Lung (tissue), 12 donors: Measurements from ENCODE around the gene WNK2. TPM values are rescaled to one million over a fixed set of nuclear protein-coding genes. Genes with fewer than 3 reads are reported as not detected.

Source experiments
- ATAC-seq: fragments of 200-7000 bp; cut with Tn5 transposase; one replicate; pipeline ENCODE4 v1.9.1; 2020; ENCODE audit warnings: moderate number of reproducible peaks; ENCODE audit not compliant: insufficient read depth, low FRiP score
- DNase-seq, 3 donors: peaks; one replicate each; pipeline ENCODE4 v3.0.0-alpha.2; 2013 to 2017
- H3K27ac ChIP-seq, 2 donors: one replicate each; pipeline ENCODE4 v1.5.1; 2013; ENCODE audit warnings: mild to moderate bottlenecking in 2 of 2, moderate library complexity in 2 of 2, control low read depth in 1 of 2, inconsistent platforms in 1 of 2, low read depth in 1 of 2, low read length in 1 of 2
- H3K27me3 ChIP-seq, 3 donors: one replicate each; pipeline ENCODE4 v1.5.1; 2013; ENCODE audit warnings: low read length in 2 of 3; ENCODE audit not compliant: control insufficient read depth in 3 of 3, insufficient read depth in 3 of 3
- H3K36me3 ChIP-seq, 4 donors: one replicate each; pipeline ENCODE4 v1.5.1; 2013; ENCODE audit warnings: low read length in 4 of 4, mild to moderate bottlenecking in 1 of 4, moderate library complexity in 1 of 4; ENCODE audit not compliant: control insufficient read depth in 4 of 4, insufficient read depth in 4 of 4
- H3K4me1 ChIP-seq, 5 donors: one replicate each; pipeline ENCODE4 v1.5.1; 2013; ENCODE audit warnings: low read length in 5 of 5, mild to moderate bottlenecking in 2 of 5, moderate library complexity in 1 of 5; ENCODE audit not compliant: control insufficient read depth in 5 of 5, insufficient read depth in 5 of 5
- H3K4me3 ChIP-seq: one replicate; pipeline ENCODE4 v1.5.1; 2013; ENCODE audit warnings: mild to moderate bottlenecking, control low read depth, moderate library complexity
- H3K9ac ChIP-seq, 2 donors: one replicate each; pipeline ENCODE4 v1.5.1; 2013; ENCODE audit warnings: low read length in 2 of 2, control low read depth in 1 of 2; ENCODE audit not compliant: insufficient read depth in 1 of 2
- H3K9me3 ChIP-seq, 4 donors: one replicate each; pipeline ENCODE4 v1.5.1; 2013; ENCODE audit warnings: low read length in 3 of 4, mild to moderate bottlenecking in 1 of 4, moderate library complexity in 1 of 4; ENCODE audit not compliant: control insufficient read depth in 4 of 4, insufficient read depth in 3 of 4
- WGBS, 2 donors: extraction: QIAGEN DNeasy Blood & Tissue Kit; methylation state at CpG; one replicate each; pipeline ENCODE4 v1.1.7; 2013; 5-methylcytosine and 5-hydroxymethylcytosine counted together
- polyA plus RNA-seq, 2 donors: library from polyadenylated mRNA; stranded (reverse); fragments of 200-250 nt; gene quantifications; one replicate each; pipeline ENCODE4 v1.2.1, GENCODE V29; 2013
- total RNA-seq, 2 donors: library from RNA; depleted of rRNA in 1 of 2; stranded (reverse); fragments of >200 nt in 1 of 2; gene quantifications; one replicate each; pipeline ENCODE4 v1.2.1, GENCODE V29; 2014 to 2021
- TF ChIP-seq, protein P1 (sequence below): IDR thresholded peaks from 2 replicates; pipeline ENCODE4 v1.5.1; 2012; ENCODE audit warnings: mild to moderate bottlenecking; ENCODE audit errors: control extremely low read depth, extremely low read depth
- donor health status: control.
- donor health status: control.
- donor health status: Bipolar disorder and iron deficiency.
- donor health status: healthy.
- donor health status: DM: yes; HTN: yes; CAD: no.

Gene WNK2
- total and polyA plus RNA-seq, 4 donors = 1.00 to 8.5 (median 2.9) TPM

DNA sequence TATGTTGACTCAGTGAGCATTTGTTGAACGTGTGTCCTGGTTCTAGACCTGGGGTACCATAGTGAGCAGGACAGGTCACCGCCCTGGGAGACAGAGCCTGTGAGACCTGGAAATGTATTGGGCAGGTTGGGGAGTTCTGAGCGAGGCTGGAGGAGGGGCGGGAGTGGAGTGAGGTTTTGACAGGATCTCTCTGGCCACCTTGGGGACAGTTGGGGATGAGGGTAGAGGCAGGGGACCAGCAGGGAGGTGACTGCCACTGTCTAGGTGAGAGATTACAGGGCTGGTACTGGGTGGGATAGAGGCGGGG lies 7.4 kb downstream of the WNK2 start:
- Histone ChIP-seq H3K9ac (no peak overlapping the region), H3K4me3 (no peak overlapping the region), H3K36me3 (no peaks in the 10 kb centered on the region), H3K27ac (no peak overlapping the region), H3K27me3 (peaks cover 0 to 4% (median 0%) of the 10 kb centered on the region in 3 donors), H3K4me1 (peaks cover 0 to 12% (median 5%) of the 10 kb centered on the region in 5 donors), H3K9me3 (peaks cover 0 to 2% (median 0%) of the 10 kb centered on the region in 4 donors)
- WGBS, 2 donors = 94% methylated on average over 5 of the region's 5 CpGs
- ATAC-seq (no peak), DNase-seq (no peak)
- TF ChIP-seq, protein P1, sequence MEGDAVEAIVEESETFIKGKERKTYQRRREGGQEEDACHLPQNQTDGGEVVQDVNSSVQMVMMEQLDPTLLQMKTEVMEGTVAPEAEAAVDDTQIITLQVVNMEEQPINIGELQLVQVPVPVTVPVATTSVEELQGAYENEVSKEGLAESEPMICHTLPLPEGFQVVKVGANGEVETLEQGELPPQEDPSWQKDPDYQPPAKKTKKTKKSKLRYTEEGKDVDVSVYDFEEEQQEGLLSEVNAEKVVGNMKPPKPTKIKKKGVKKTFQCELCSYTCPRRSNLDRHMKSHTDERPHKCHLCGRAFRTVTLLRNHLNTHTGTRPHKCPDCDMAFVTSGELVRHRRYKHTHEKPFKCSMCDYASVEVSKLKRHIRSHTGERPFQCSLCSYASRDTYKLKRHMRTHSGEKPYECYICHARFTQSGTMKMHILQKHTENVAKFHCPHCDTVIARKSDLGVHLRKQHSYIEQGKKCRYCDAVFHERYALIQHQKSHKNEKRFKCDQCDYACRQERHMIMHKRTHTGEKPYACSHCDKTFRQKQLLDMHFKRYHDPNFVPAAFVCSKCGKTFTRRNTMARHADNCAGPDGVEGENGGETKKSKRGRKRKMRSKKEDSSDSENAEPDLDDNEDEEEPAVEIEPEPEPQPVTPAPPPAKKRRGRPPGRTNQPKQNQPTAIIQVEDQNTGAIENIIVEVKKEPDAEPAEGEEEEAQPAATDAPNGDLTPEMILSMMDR = no peak

DNA sequence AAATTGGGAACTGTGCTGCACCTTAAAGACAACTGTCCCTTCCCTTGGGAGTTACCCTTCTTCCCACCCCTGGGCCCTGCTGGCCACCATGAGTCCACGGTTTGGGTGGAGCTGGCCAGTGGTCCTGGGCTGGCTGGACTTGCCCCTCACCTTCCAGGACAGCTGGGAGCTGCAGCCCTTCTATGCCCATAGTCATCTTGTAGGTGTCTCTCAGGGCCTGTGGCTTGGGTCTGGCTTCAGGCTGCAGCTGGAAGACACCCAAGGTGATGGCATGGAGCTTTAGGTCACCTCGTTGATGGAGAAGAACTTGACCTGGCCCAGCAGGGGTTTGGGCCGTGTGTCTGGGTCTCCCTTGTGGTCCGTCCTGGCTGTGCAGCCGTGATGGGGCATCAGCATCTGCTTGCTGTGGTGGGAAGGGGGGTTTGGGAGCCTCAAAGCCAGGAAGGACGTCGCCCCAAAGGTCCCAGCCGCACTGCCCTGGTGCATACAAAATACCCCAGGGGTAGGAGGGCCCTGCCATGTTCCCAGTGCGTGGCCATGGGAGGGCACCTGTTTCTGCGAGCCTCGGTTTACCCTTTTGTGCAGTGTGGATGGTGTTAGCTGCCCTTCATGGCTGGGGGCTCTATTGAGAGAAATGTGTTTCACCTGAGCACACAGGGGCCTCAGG lies 8.9 kb downstream of the WNK2 start:
- peaks cover 0 to 12% (median 2%) of the 10 kb centered on the region in 5 donors for H3K4me1 ChIP-seq
- no peak for ATAC-seq
- no peaks in the 10 kb centered on the region for H3K36me3 ChIP-seq
- no peak overlapping the region for H3K9ac ChIP-seq
- TF ChIP-seq, protein P1 = no peak
- WGBS, 2 donors = 91 to 93% methylated on average over 11 of the region's 11 CpGs
- H3K9me3 ChIP-seq = peaks cover 0 to 3% (median 0%) of the 10 kb centered on the region in 4 donors
- H3K27me3 ChIP-seq = no peaks in the 10 kb centered on the region
- H3K4me3 ChIP-seq = no peak overlapping the region
- H3K27ac ChIP-seq = no peak overlapping the region
- no peak for DNase-seq

DNA sequence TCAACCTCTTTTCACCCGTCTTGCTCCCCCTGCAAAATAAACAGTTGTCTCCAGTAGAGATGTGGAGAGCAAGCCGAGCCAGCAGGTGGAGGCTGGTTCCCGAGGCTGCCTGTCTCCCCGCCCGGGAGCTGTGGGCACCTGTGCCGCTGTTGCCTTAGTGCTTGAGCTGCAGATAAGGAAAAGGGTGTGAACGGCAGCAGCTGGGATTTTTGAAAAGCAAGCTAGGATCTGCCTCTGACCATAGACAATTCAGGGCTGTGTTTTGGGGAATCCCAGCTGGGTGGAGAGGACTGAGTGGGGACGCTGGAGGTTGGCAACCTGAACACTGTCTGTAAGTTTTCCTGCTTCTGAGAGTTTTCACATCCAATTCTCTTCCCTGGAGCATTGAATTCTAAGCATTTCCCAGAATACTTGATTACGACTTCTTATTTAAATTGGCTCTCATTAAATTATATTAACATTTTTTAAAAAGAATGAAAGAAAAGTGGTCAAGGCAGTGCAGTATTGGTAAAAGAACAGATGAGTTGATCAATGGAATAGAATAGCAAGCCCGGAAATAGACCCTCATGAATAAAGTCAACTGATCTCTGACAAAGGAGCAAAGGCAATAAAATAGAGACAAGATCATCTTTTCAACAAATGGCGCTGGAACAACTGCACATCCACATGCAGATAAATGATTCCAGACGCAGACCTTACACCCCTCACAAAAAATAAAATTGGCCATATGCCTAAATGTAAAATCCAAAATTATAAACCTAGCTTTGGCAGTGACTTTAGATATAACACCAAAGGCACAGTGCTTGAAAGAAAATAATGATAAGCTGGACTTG lies 9.7 kb downstream of the WNK2 start:
- Histone ChIP-seq H3K27ac (no peak overlapping the region), H3K9ac (no peak overlapping the region), H3K36me3 (no peaks in the 10 kb centered on the region), H3K9me3 (peaks cover 0 to 3% (median 0%) of the 10 kb centered on the region in 4 donors), H3K4me1 (peaks cover 0 to 12% (median 4%) of the 10 kb centered on the region in 5 donors), H3K27me3 (no peaks in the 10 kb centered on the region), H3K4me3 (no peak overlapping the region)
- 75 to 84% methylated on average over 12 of the region's 12 CpGs for WGBS, 2 donors
- peak in 2 of 3 donors; percentile 44 to 46 for DNase-seq
- TF ChIP-seq, protein P1 = no peak
- no peak for ATAC-seq
